H1 (cell line): ENCODE measurements around the gene ADAMTS14. TPM values are rescaled to one million over a fixed set of nuclear protein-coding genes. Genes with fewer than 3 reads are reported as not detected.

ENCODE experiments used
- CHD2 ChIP-seq: IDR thresholded peaks from 2 replicates; pipeline ENCODE4 v1.6.1; 2012; ENCODE audit warnings: low read length, improper control_type of control experiment
- CHD7 ChIP-seq: fragments of 300-600 bp; sonication (generic); IDR thresholded peaks from 2 replicates; pipeline ENCODE4 v1.7.1; 2012; ENCODE audit warnings: low read length, moderate library complexity, mild to moderate bottlenecking, inconsistent platforms; ENCODE audit not compliant: insufficient replicate concordance
- E2F6 ChIP-seq: IDR thresholded peaks from 2 replicates; pipeline ENCODE4 v1.6.1; 2012; ENCODE audit warnings: inconsistent platforms
- FOSL1 ChIP-seq: IDR thresholded peaks from 2 replicates; pipeline ENCODE4 v1.6.1; 2011; ENCODE audit warnings: mild to moderate bottlenecking, low read depth, low read length, moderate library complexity; ENCODE audit not compliant: insufficient read depth
- RAD21 ChIP-seq, 2 experiments: IDR thresholded peaks in 1 of 2; conservative IDR thresholded peaks in 1 of 2; 2 replicates each; pipeline ENCODE4 v1.6.1; 2011; ENCODE audit warnings: low read depth in 2 of 2, low read length in 2 of 2, improper control_type of control experiment in 1 of 2, inconsistent platforms in 1 of 2, mild to moderate bottlenecking in 1 of 2, moderate library complexity in 1 of 2
- TBP ChIP-seq: IDR thresholded peaks from 2 replicates; pipeline ENCODE4 v1.6.1; 2011; ENCODE audit warnings: low read depth, low read length, improper control_type of control experiment
- USF2 ChIP-seq: IDR thresholded peaks from 2 replicates; pipeline ENCODE4 v1.6.1; 2011; ENCODE audit warnings: low read length, improper control_type of control experiment
- polyA plus RNA-seq, 7 experiments: library from polyadenylated mRNA; depleted of rRNA in 3 of 7; stranded (reverse) in 5 of 7; unstranded in 2 of 7; fragments of >200 nt in 5 of 7; fragments of 200-250 nt in 2 of 7; gene quantifications; 1 replicate in 5 of 7; 2 replicates in 1 of 7; 4 replicates in 1 of 7; pipeline versions ENCODE4 v1.2.1 to v1.2.3, GENCODE V29; 2011 to 2013; ENCODE audit warnings: missing spikeins in 2 of 7, mixed read lengths in 2 of 7
- total RNA-seq: library from RNA; stranded (reverse); fragmentation: NEBNext Ultra II Directional; extraction: Animal tissue kit (Norgen Biotek cat#: 25700); gene quantifications from 2 replicates; pipeline ENCODE4 v1.2.1, GENCODE V29; 2021

Gene ADAMTS14
- total and polyA plus RNA-seq, 2 of the 8 experiments (the other 6 are each of a cell fraction or from before 2014, with no cell fraction given) = 2.0 to 2.3 TPM

DNA sequence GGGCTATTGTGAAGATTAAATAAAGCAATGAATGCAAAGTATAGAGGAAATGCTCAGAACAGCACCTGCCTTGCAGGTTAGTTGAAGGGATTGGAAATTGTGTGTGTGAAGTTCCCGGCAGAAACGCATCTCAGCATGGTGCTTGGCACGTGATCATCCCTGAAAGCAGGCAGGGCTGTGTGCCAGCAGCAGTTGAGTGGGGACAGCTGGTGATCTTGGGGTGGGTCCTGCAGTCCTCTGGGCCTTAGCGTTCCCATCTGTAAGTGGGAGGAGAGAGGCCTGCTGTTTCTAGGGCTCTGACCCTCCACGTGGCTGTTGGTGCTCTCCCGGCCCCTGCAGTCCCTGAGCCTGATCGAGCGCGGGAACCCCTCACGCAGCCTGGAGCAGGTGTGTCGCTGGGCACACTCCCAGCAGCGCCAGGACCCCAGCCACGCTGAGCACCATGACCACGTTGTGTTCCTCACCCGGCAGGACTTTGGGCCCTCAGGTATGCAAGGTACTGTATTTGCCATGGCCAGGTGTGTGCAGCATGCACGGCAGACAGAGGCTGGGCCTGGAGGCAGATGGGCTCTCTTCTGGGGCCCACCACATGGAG is 57.6 kb downstream of the ADAMTS14 start (continued):
- no peak for TF ChIP-seq CHD7
- no peak for TF ChIP-seq TBP
- TF ChIP-seq FOSL1 = no peak
- no peak for TF ChIP-seq CHD2
- 0 out of 2 replicates have a peak, but pooled peaks have one; percentile 27 for TF ChIP-seq E2F6
- no peak for TF ChIP-seq RAD21 (IDR thresholded peaks at IDR 0.05 in 1 of 2, conservative IDR thresholded peaks at IDR 0.05 in 1 of 2; ENCODE audit: low read depth in 2 of 2, low read length in 2 of 2)
- TF ChIP-seq USF2 = 0 out of 2 replicates have a peak, but pooled peaks have one; percentile 25
